NCI-H2171 (cell line): ENCODE data around the gene C2orf42.
"Not testable (repeated sequence)": the region's sequence is repeated elsewhere in the genome, so short reads cannot be mapped to it uniquely, and the experiment has no call there.

Experiments used
- DNase-seq: peaks from one replicate; lab custom pipeline; 2025; lab: John Stamatoyannopoulos, UW

Gene C2orf42

DNA sequence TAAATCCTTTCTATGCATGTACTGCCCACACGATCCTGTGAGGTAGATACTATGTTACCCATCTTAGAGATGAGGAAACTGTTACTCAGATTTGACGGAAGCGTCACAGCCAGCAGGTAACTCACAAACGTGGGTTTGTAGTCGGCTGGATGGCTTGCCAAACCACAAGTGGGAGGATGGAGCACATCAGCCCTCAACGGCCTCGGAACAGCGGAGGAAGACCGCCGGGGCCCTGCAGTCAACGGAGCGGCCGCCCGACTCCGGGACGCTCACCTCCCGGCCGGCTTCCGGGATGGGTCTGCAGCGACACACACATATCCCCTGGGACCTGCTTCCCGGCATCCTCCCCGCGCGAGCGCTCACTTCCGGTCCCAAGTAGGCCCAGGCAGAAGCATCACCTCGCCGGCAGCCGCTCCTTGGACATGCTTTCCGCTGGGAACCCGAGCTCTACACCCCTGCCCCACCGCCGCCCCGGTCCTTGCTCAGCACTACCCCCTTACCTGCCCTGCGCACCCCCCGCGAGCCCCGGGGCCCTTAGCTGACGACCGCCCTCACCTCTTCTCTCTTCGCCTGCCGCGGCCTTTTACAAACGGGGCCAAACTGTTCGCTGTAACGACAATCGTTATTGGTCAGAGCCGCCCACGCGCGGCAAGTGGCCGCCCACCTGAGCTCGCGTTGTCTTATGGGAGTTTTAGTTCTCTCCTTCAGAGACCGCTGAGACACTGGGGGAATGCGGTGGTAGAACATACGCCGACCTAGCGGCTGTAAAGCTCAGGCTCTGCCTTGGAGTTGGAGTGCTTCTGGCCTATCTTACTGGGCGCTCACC is at the start of gene C2orf42:
C2orf42 (minus strand) TSS at position 602 of the 826 bp plus-strand sequence. CDS start 9,034 bp downstream, outside the sequence.
- DNase-seq, result peak; percentile 98

GRCh38 chr2:70240599-70240998 is 49.8 kb upstream of the C2orf42 start:
- no peak for DNase-seq

- DNase-seq, result no peak
Measured at GRCh38 chr2:70233926-70234325, 43.1 kb upstream of the C2orf42 start.

- no peak for DNase-seq
Measured at GRCh38 chr2:70226781-70227180, 36.0 kb upstream of the C2orf42 start.

GRCh38 chr2:70223305-70223704 is 32.5 kb upstream of the C2orf42 start:
- DNase-seq, result not testable (repeated sequence)

- DNase-seq, result no peak
Measured at GRCh38 chr2:70214953-70215549, 24.2 kb upstream of the C2orf42 start.

DNA sequence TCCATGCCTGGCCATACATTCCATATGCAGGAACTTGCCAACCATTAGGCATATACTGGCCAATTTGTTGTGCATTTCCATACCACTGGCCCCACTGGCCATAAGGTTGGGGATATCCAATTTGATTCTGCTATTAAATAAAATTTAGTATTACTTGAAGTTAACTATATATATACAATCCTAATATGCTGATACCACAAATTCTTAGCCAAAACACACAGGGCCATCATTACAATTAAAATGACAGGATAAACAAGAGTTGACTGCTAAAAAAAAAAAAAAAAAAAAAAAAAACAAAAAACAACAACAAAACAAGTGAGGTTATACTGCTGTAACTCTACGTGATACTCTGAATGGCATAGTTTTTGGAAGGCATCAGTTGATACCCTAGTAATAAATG is 23.5 kb upstream of the C2orf42 start:
- no peak for DNase-seq

DNA sequence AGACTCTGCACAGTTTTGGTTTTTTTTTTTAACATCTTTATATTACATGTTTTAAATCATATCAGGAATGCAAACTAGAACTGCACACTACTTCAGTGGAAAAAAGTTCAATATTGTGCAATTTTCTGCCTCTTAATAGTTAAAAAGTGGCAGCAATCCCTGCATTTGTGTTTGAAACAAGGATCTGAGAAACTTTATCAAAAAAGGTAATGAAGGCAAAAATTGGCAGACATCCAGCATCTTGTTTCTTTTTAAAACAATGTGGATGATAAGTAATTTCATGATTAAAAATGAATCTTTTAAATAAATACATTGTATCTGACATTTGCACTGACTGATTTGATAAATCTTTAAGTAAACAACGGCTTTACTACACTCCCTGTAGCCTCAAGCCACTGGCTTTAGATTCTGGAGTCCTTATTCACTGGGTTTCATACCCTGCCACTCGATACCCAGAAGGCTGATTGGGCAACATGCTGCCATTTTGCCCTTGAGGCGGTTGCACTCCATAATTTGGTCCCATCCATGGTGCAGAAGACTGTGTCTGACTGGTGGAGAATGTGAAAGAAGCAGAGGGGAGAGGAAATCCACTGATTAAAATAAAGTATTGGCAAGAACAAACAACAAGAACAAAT is 21.6 kb upstream of the C2orf42 start:
- no peak for DNase-seq

GRCh38 chr2:70211595-70211994 is 20.8 kb upstream of the C2orf42 start:
- DNase-seq, result no peak

- DNase-seq, result no peak
Measured at GRCh38 chr2:70204452-70204851, 13.6 kb upstream of the C2orf42 start.

- no peak for DNase-seq
Measured at GRCh38 chr2:70203086-70203485, 12.3 kb upstream of the C2orf42 start.

GRCh38 chr2:70202236-70202806 is 11.5 kb upstream of the C2orf42 start:
- no peak for DNase-seq

DNA sequence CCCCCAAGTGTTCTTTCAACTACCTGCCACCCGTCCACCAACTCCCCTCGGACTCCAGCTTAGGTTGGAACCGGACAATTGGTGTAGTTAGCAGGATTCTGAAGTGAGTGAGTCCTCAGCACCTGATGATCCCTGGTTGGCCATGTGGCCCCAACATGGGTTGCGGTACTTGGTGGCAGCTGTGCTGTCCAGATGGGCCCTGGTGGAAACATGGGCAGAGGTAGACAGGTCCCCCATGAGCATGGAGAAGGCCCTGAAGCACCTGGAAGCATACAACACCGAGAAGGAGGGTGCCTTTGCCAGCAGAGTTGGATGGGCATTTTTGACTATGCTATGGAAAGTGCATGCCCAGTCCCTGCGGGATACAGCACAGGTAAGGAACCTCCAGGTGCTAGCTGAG is 11.0 kb upstream of the C2orf42 start:
- no peak for DNase-seq

- no peak for DNase-seq
Measured at GRCh38 chr2:70201225-70201768, 10.5 kb upstream of the C2orf42 start.

- DNase-seq, result no peak
Measured at GRCh38 chr2:70199320-70199864, 8.6 kb upstream of the C2orf42 start.

DNA sequence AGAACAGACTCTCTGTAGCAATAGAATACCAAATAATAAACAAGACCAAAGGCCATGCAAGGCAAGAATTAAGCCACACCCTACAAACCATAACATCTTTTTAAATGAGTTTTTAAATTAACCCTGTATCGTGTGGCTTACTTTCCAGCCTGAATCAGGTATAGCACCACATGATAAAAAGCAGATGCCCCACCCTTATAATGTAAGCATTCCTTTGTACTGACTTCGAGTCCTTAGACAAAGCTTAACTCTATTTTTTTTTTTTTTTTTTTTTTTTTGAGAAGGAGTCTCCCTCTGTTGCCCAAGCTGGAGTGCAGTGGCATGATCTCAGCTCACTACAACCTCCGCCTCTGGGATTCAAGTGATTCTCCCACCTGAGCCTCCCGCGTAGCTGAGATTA is 1.7 kb upstream of the C2orf42 start:
- DNase-seq, result no peak

- DNase-seq, result no peak
Measured at GRCh38 chr2:70191244-70191735, 471 bp upstream of the C2orf42 start.

DNA sequence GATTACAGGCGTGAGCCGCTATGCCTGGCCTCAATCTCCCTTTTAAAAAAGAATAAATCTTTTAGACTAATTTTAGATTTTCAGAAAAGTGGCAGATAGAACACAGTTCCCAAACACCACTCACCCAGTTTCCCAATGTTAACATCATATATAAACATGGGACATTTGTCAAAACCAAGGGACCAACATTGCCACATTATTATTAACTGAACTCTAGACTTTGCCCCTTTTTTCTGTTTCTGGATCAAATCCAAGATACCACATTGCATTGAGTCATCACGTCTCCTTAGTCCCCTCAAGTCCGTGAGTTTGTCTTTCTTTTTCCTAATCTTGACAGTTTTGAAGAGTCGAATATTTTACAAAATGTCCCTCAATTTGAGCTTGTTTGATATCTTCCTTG is 2.4 kb downstream of the C2orf42 start:
- DNase-seq, result no peak

- DNase-seq, result not testable (repeated sequence)
Measured at GRCh38 chr2:70187170-70187569, 3.6 kb downstream of the C2orf42 start.

GRCh38 chr2:70182689-70183088 is 8.1 kb downstream of the C2orf42 start:
- DNase-seq, result no peak

- no peak for DNase-seq
Measured at GRCh38 chr2:70181363-70181956, 9.4 kb downstream of the C2orf42 start.

DNA sequence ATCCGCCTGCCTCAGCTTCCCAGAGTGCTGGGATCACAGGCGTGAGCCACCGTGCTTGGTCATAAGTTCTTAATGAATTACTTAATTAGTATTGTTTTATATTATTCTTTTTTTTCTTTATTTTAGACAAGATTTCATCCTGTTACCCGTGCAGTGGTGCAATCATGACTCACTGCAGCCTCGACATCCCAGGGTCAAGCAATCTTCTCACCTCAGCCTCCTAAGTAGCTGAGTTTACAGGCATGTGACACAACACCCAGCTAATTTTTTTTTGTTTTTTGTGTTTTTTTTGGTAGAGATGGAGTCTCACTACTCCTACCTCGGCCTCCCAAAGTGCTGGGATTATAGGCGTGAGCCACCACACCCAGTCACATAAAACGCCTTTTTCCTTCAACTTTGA is 17.3 kb downstream of the C2orf42 start:
- DNase-seq, result no peak
